HG02623 (cell line): ENCODE data around the gene MBP.

Experiments used
- ATAC-seq: cut with Tn5 transposase; IDR thresholded peaks from one replicate; pipeline ENCODE4 v1.9.1; 2021; ENCODE audit warnings: moderate library complexity; ENCODE audit not compliant: unreplicated experiment

MBP gene

DNA sequence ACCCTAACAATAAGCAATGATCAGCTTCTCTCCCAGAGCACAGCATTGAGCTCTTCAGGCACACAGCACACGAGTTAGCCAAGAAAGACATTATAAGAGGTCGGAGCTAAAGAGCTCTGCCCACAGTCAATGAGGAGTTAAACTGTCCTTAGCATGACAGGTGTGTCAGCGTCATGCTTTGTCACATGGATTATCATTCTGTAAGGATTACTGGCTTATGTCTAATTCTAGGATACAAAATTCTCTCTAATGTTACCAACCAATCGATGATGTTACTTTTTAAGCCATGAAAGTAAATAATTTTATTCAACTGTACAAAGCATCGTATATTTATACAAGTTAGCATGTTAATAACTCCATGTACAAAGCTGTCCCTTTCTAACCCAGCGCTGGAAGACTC is 201.4 kb downstream of the MBP start:
- no peak for ATAC-seq
